Frontal cortex (tissue), 4 donors: ENCODE data around the gene JOSD2. TPM values are rescaled to one million over a fixed set of nuclear protein-coding genes. Genes with fewer than 3 reads are reported as not detected.
A peak's percentile ranks its signal among the peaks of the same experiment; 100 is the strongest.

Source experiments
- DNase-seq, 2 donors: peaks; one replicate each; pipeline ENCODE4 v3.0.0; 2012; ENCODE audit warnings: low spot score in 2 of 2
- FAIRE-seq: peaks from 2 replicates; lab custom pipeline; 2012; peaks lifted over from hg19 to GRCh38; lab: Jason Lieb, UNC
- total RNA-seq: library from RNA; depleted of rRNA; stranded (reverse); fragments of >200 nt; gene quantifications from one replicate; pipeline ENCODE4 v1.2.3, GENCODE V29; 2014
- donor health status: control.
- donor health status: control.
- donor health status: control.

JOSD2 gene
- total RNA-seq, 1 donor from 2014 or later = 6.9 TPM

- DNase-seq (peak in 1 of 2 donors; percentile 51), FAIRE-seq (no peak)
Measured at GRCh38 chr19:50516964-50517703, 6.1 kb upstream of the JOSD2 start.

- DNase-seq (no peak), FAIRE-seq (no peak)
Measured at GRCh38 chr19:50516456-50516855, 5.5 kb upstream of the JOSD2 start.

GRCh38 chr19:50515168-50515561 is 4.2 kb upstream of the JOSD2 start:
- no peak for FAIRE-seq
- DNase-seq = no peak

- FAIRE-seq (no peak), DNase-seq (peak; percentile 82 to 83)
Measured at GRCh38 chr19:50514346-50515167, 3.6 kb upstream of the JOSD2 start.

- DNase-seq (peak in 1 of 2 donors; percentile 60), FAIRE-seq (no peak)
Measured at GRCh38 chr19:50513746-50514345, 2.9 kb upstream of the JOSD2 start, which contains the start of gene ASPDH. ASPDH (minus strand) TSS chr19:50513913; CDS start chr19:50513823, 90 bp downstream.

- DNase-seq (peak in 1 of 2 donors; percentile 51), FAIRE-seq (no peak)
Measured at GRCh38 chr19:50512999-50513745, 2.2 kb upstream of the JOSD2 start.

GRCh38 chr19:50512112-50512998 is 1.4 kb upstream of the JOSD2 start:
- no peak for FAIRE-seq
- DNase-seq = no peak

GRCh38 chr19:50510700-50511068 is 307 bp downstream of the JOSD2 start:
- FAIRE-seq = no peak
- DNase-seq = peak in 1 of 2 donors; percentile 47

GRCh38 chr19:50510121-50510670 is 795 bp downstream of the JOSD2 start:
- FAIRE-seq = no peak
- DNase-seq = peak in 1 of 2 donors; percentile 61

- FAIRE-seq = no peak
Measured at GRCh38 chr19:50509366-50509765, 1.6 kb downstream of the JOSD2 start.

GRCh38 chr19:50508843-50509190 is 2.2 kb downstream of the JOSD2 start:
- DNase-seq = no peak
- no peak for FAIRE-seq

More at GRCh38 chr19:50509366-50509765, 1.6 kb downstream of the JOSD2 start:
- DNase-seq = no peak

GRCh38 chr19:50507376-50507775 is 3.6 kb downstream of the JOSD2 start:
- no peak for DNase-seq
- FAIRE-seq = no peak

- FAIRE-seq (no peak), DNase-seq (no peak)
Measured at GRCh38 chr19:50506700-50507099, 4.3 kb downstream of the JOSD2 start.

- no peak for FAIRE-seq
- DNase-seq = no peak
Measured at GRCh38 chr19:50505856-50506611, 5.0 kb downstream of the JOSD2 start.

GRCh38 chr19:50501568-50502475 is 9.2 kb downstream of the JOSD2 start:
- FAIRE-seq = no peak
- no peak for DNase-seq

- DNase-seq (no peak), FAIRE-seq (no peak)
Measured at GRCh38 chr19:50501186-50501567, 9.8 kb downstream of the JOSD2 start.

GRCh38 chr19:50500753-50501151 is 10.2 kb downstream of the JOSD2 start:
- DNase-seq (no peak), FAIRE-seq (no peak)
